Mesenchymal stem cell (in vitro differentiated cells and primary cell): ENCODE measurements around the gene MBD2.

Experiments
- DNase-seq: peaks from one replicate; pipeline ENCODE4 v3.0.0-alpha.2; 2013
- H2AFZ ChIP-seq: one replicate; pipeline ENCODE4 v1.6.1; 2013; ENCODE audit warnings: low read depth, mild to moderate bottlenecking, control low read depth, inconsistent platforms, low read length, moderate library complexity
- H2AK5ac ChIP-seq: 2 replicates; pipeline ENCODE4 v1.6.1; 2013; ENCODE audit warnings: low read length, moderate library complexity, mild to moderate bottlenecking, inconsistent platforms; ENCODE audit not compliant: severe bottlenecking
- H2BK120ac ChIP-seq: one replicate; pipeline ENCODE4 v1.6.1; 2013; ENCODE audit warnings: low read depth, mild to moderate bottlenecking, inconsistent platforms, low read length, moderate library complexity
- H2BK12ac ChIP-seq, 2 experiments: one replicate each; pipeline ENCODE4 v1.6.1; 2013; ENCODE audit warnings: inconsistent platforms in 2 of 2, low read length in 2 of 2, mild to moderate bottlenecking in 2 of 2, moderate library complexity in 2 of 2, control low read depth in 1 of 2
- H2BK15ac ChIP-seq: one replicate; pipeline ENCODE4 v1.6.1; 2013; ENCODE audit warnings: mild to moderate bottlenecking, low read depth, inconsistent platforms; ENCODE audit not compliant: poor library complexity, severe bottlenecking
- H2BK5ac ChIP-seq: 2 replicates; pipeline ENCODE4 v1.6.1; 2013; ENCODE audit warnings: low read depth, mild to moderate bottlenecking, low read length, control low read depth, inconsistent platforms; ENCODE audit not compliant: poor library complexity, severe bottlenecking
- H3K14ac ChIP-seq, 2 experiments: one replicate each; pipeline ENCODE4 v1.6.1; 2013; ENCODE audit warnings: inconsistent platforms in 2 of 2, low read length in 2 of 2, control low read depth in 1 of 2, mild to moderate bottlenecking in 1 of 2, moderate library complexity in 1 of 2
- H3K18ac ChIP-seq, 2 experiments: one replicate each; pipeline ENCODE4 v1.6.1; 2013; ENCODE audit warnings: inconsistent platforms in 2 of 2, low read length in 2 of 2, control low read depth in 1 of 2, low read depth in 1 of 2, mild to moderate bottlenecking in 1 of 2
- H3K23ac ChIP-seq, 2 experiments: one replicate each; pipeline ENCODE4 v1.6.1; 2013; ENCODE audit warnings: inconsistent platforms in 2 of 2, low read length in 2 of 2, mild to moderate bottlenecking in 2 of 2, moderate library complexity in 2 of 2, control low read depth in 1 of 2
- H3K27ac ChIP-seq: 2 replicates; pipeline ENCODE4 v1.5.1; 2013; ENCODE audit warnings: mild to moderate bottlenecking, moderate library complexity, low read length, control low read depth, inconsistent platforms; ENCODE audit not compliant: poor library complexity, severe bottlenecking
- H3K27me3 ChIP-seq, 2 experiments: 2 replicates each; pipeline versions ENCODE4 v1.6.1 to v1.7.0; 2013; ENCODE audit warnings: low read length in 2 of 2, mild to moderate bottlenecking in 2 of 2, moderate library complexity in 2 of 2, control low read depth in 1 of 2, inconsistent platforms in 1 of 2; ENCODE audit not compliant: control insufficient read depth in 1 of 2, insufficient read depth in 1 of 2
- H3K36me3 ChIP-seq, 2 experiments: 2 replicates each; pipeline versions ENCODE4 v1.6.1 to v1.7.0; 2013; ENCODE audit warnings: low read length in 2 of 2, control low read depth in 1 of 2, inconsistent platforms in 1 of 2, low read depth in 1 of 2, mild to moderate bottlenecking in 1 of 2; ENCODE audit not compliant: insufficient read depth in 2 of 2, control insufficient read depth in 1 of 2
- H3K4ac ChIP-seq, 2 experiments: one replicate each; pipeline ENCODE4 v1.6.1; 2013; ENCODE audit warnings: inconsistent platforms in 2 of 2, low read length in 2 of 2, mild to moderate bottlenecking in 2 of 2, moderate library complexity in 2 of 2, control low read depth in 1 of 2, low read depth in 1 of 2
- H3K4me1 ChIP-seq: 2 replicates; pipeline ENCODE4 v1.6.1; 2013; ENCODE audit warnings: low read depth, low read length, control low read depth; ENCODE audit not compliant: control insufficient read depth, insufficient read depth
- H3K4me2 ChIP-seq: 2 replicates; pipeline ENCODE4 v1.6.1; 2013; ENCODE audit warnings: low read length, mild to moderate bottlenecking, inconsistent platforms; ENCODE audit not compliant: poor library complexity, severe bottlenecking
- H3K4me3 ChIP-seq, 2 experiments: 2 replicates each; pipeline versions ENCODE4 v1.5.1 to v1.7.0; 2013; ENCODE audit warnings: low read length in 2 of 2, mild to moderate bottlenecking in 2 of 2, control low read depth in 1 of 2, low read depth in 1 of 2; ENCODE audit not compliant: insufficient read depth in 1 of 2
- H3K79me1 ChIP-seq: replicated peaks from 2 replicates; pipeline ENCODE4 v1.6.1; 2013; ENCODE audit warnings: mild to moderate bottlenecking, control low read depth, low read length, inconsistent platforms; ENCODE audit not compliant: poor library complexity, severe bottlenecking
- H3K9ac ChIP-seq: 2 replicates; pipeline ENCODE4 v1.7.0; 2013; ENCODE audit warnings: mild to moderate bottlenecking, low read length, moderate library complexity
- H3K9me3 ChIP-seq: 2 replicates; pipeline ENCODE4 v1.7.0; 2013; ENCODE audit warnings: mild to moderate bottlenecking, low read length; ENCODE audit not compliant: control insufficient read depth
- H4K8ac ChIP-seq: one replicate; pipeline ENCODE4 v1.6.1; 2013; ENCODE audit warnings: inconsistent platforms, mild to moderate bottlenecking, low read length, moderate library complexity
- H4K91ac ChIP-seq: one replicate; pipeline ENCODE4 v1.6.1; 2013; ENCODE audit warnings: mild to moderate bottlenecking, low read length, inconsistent platforms
- WGBS: methylation state at CpG from one replicate; pipeline ENCODE4 v1.1.7; 2013; ENCODE audit warnings: mixed read lengths; 5-methylcytosine and 5-hydroxymethylcytosine counted together

The MBD2 gene

DNA sequence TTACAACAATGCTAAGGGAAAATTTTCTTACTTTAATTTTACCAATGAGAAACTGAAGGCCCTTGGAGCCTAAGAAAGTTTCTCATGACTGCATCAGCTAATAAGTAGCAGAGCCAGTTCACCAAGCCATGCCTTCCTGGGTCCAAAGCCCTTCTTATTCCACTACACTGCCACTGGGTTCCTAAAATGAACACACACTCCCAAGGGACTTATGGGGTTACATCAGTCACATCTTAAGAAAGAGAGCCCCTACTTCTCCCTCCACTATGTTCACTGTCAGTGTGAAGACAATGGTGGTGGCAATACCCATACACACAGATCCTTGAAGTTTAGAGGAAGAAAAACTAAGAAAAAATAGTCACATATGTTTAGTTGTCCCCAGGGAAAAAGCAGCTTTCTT, 20.6 kb downstream of the MBD2 start:
- no peak overlapping the region for H4K91ac ChIP-seq
- peaks cover 12% of the 10 kb centered on the region for H3K79me1 ChIP-seq
- H4K8ac ChIP-seq = no peak overlapping the region
- no peak overlapping the region for H3K4ac ChIP-seq
- no peak overlapping the region for H2AK5ac ChIP-seq
- no peak overlapping the region for H3K18ac ChIP-seq
- no peak overlapping the region for H3K27ac ChIP-seq
- no peaks in the 10 kb centered on the region for H3K27me3 ChIP-seq
- H3K23ac ChIP-seq = no peak overlapping the region
- no peak overlapping the region for H2BK15ac ChIP-seq
- H3K9me3 ChIP-seq = no peaks in the 10 kb centered on the region
- H2BK5ac ChIP-seq = no peak overlapping the region
- peaks cover 8 to 51% of the 10 kb centered on the region in 2 experiments for H3K36me3 ChIP-seq
- H3K4me3 ChIP-seq = no peak overlapping the region
- no peak overlapping the region for H2BK120ac ChIP-seq
- H2BK12ac ChIP-seq = no peak overlapping the region
- H3K4me2 ChIP-seq = no peak overlapping the region
- no peaks in the 10 kb centered on the region for H3K4me1 ChIP-seq
- no peak overlapping the region for H3K9ac ChIP-seq
- DNase-seq = no peak
- no peak overlapping the region for H3K14ac ChIP-seq
- H2AFZ ChIP-seq = no peak overlapping the region

DNA sequence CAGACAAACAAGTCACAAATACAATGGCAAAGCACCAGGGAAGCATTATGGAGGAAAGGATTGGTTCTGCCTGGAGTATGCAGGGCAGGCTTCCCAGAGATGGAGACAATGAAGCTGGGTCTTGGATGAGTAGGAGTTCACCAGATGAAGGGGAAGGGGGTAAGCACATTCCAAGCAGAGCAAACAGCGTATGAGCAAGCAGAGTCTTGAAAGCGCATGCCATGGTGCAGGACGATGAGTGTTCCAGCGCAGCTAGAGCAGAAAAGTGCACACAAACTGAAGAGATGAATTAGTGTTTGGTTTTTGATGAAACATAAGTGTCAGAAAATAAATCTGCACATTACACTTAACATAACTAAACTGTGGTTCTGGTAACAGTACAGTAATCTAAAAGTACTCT, 21.6 kb downstream of the MBD2 start:
- no peaks in the 10 kb centered on the region for H3K27me3 ChIP-seq
- no peak overlapping the region for H3K18ac ChIP-seq
- H3K36me3 ChIP-seq = peaks cover 11 to 61% of the 10 kb centered on the region in 2 experiments
- no peak overlapping the region for H3K23ac ChIP-seq
- no peak overlapping the region for H2BK12ac ChIP-seq
- WGBS = 100% methylated on average over 3 of the region's 4 CpGs
- no peak overlapping the region for H3K4me2 ChIP-seq
- H2BK5ac ChIP-seq = no peak overlapping the region
- no peak overlapping the region for H2BK15ac ChIP-seq
- H4K91ac ChIP-seq = no peak overlapping the region
- no peak overlapping the region for H2BK120ac ChIP-seq
- no peaks in the 10 kb centered on the region for H3K9me3 ChIP-seq
- H3K79me1 ChIP-seq = peaks cover 19% of the 10 kb centered on the region
- H2AFZ ChIP-seq = no peak overlapping the region
- H3K14ac ChIP-seq = no peak overlapping the region
- no peak overlapping the region for H3K9ac ChIP-seq
- no peak for DNase-seq
- H2AK5ac ChIP-seq = no peak overlapping the region
- H3K27ac ChIP-seq = no peak overlapping the region
- no peaks in the 10 kb centered on the region for H3K4me1 ChIP-seq
- H3K4ac ChIP-seq = no peak overlapping the region
- H3K4me3 ChIP-seq = no peak overlapping the region
- peak overlapping the region; percentile 2 for H4K8ac ChIP-seq

DNA sequence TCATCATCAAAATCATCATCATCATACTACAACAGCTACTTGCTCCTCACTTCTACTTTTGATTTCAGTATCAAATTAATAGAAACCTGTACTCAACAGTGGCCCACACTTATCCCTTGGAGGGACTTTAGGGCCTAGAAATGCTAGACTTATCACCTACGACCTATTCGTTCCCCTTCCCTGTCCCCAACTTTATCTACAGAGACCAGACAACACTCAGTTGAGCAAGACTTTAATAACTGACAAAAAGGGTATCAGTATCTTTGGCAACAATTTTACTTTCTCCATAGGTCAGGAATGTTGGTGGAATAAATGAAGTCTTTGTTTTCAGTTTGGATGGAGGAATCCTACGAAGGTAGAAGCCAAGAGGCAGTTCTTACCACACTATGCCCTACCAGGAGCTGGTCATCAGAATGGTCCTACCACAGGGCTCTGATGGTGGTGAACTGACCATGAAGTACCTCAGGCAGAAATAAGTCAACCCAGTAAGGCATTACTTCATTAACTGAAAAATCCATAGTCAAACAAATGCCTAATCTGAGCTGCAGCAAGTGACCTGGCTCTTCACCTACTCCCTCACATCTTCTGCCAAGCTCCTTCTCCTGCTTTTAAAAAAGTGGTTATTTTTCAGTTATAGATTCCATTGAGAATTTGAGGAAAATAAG, 26.6 kb downstream of the MBD2 start:
- H2BK12ac ChIP-seq = no peak overlapping the region
- H3K18ac ChIP-seq = no peak overlapping the region
- H3K4me1 ChIP-seq = no peaks in the 10 kb centered on the region
- H2BK5ac ChIP-seq = no peak overlapping the region
- H2AFZ ChIP-seq = no peak overlapping the region
- H4K8ac ChIP-seq = no peak overlapping the region
- H3K14ac ChIP-seq = no peak overlapping the region
- H4K91ac ChIP-seq = no peak overlapping the region
- H2AK5ac ChIP-seq = no peak overlapping the region
- H3K23ac ChIP-seq = no peak overlapping the region
- no peaks in the 10 kb centered on the region for H3K27me3 ChIP-seq
- no peak for DNase-seq
- peaks cover 10 to 56% of the 10 kb centered on the region in 2 experiments for H3K36me3 ChIP-seq
- no peak overlapping the region for H2BK15ac ChIP-seq
- peaks cover 21% of the 10 kb centered on the region for H3K79me1 ChIP-seq
- no peak overlapping the region for H3K4me2 ChIP-seq
- no peak overlapping the region for H3K9ac ChIP-seq
- no peaks in the 10 kb centered on the region for H3K9me3 ChIP-seq
- 100% methylated on average over 3 of the region's 3 CpGs for WGBS
- no peak overlapping the region for H3K4me3 ChIP-seq
- no peak overlapping the region for H2BK120ac ChIP-seq
- H3K4ac ChIP-seq = no peak overlapping the region
- H3K27ac ChIP-seq = no peak overlapping the region

DNA sequence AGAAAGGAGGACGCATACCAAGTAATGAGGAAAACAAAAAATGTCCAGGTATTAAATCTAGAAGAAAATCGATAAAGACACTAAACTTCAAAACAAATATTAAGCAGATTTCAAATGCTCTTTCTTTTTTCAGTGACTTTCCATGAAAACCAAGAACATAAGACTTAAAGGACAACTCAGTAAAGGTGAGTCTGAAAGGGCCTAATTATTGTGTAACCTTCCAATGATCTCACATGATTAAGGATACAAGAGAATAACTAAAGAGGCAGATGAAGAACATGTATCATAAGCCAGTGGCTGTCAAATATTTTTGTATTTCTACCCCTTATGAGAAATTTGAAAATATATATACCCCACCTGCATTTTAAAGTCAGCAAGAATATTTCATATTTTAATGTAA, 30.7 kb downstream of the MBD2 start:
- Histone ChIP-seq H3K23ac (no peak overlapping the region), H3K4me3 (no peak overlapping the region), H2BK120ac (no peak overlapping the region)

More for the DNA sequence above, 30.7 kb downstream of the MBD2 start:
- Histone ChIP-seq H3K79me1 (peaks cover 25% of the 10 kb centered on the region), H3K36me3 (peaks cover 10 to 43% of the 10 kb centered on the region in 2 experiments), H2BK5ac (no peak overlapping the region), H3K4ac (no peak overlapping the region), H2BK12ac (no peak overlapping the region), H3K14ac (no peak overlapping the region), H2AK5ac (no peak overlapping the region), H2BK15ac (no peak overlapping the region), H3K4me2 (no peak overlapping the region), H3K9me3 (no peaks in the 10 kb centered on the region), H4K91ac (no peak overlapping the region), H3K4me1 (no peaks in the 10 kb centered on the region), H3K9ac (no peak overlapping the region), H4K8ac (no peak overlapping the region), H3K27ac (no peak overlapping the region), H3K27me3 (no peaks in the 10 kb centered on the region), H3K18ac (no peak overlapping the region), H2AFZ (no peak overlapping the region)
- no peak for DNase-seq
- 100% methylated on average over 2 of the region's 2 CpGs for WGBS
